H1 (cell line): ENCODE data around the gene RNF220. TPM values are rescaled to one million over a fixed set of nuclear protein-coding genes. Genes with fewer than 3 reads are reported as not detected.

Source experiments
- CTCF ChIA-PET: fragments of 300-600 bp; sonication (Branson Sonifier 250); formaldehyde crosslinking; loops from one replicate; lab custom pipeline; 2021; ENCODE audit not compliant: partially characterized antibody; lab: Charles Lee
- POLR2A ChIA-PET: fragments of 300-600 bp; sonication (Branson Sonifier 250); formaldehyde crosslinking; loops from one replicate; lab custom pipeline; 2021; ENCODE audit warnings: inconsistent platforms; ENCODE audit not compliant: partially characterized antibody; lab: Charles Lee
- DNase-seq, 2 experiments: peaks; one replicate each; pipeline versions ENCODE4 v3.0.0 to v3.0.0-alpha.2; 2010 to 2022; ENCODE audit warnings: low spot score in 2 of 2, low read depth in 1 of 2, mixed read lengths in 1 of 2
- FAIRE-seq: peaks from 2 replicates; lab custom pipeline; 2011; peaks lifted over from hg19 to GRCh38; lab: Jason Lieb, UNC
- H2AFZ ChIP-seq: 2 replicates; pipeline ENCODE4 v1.8.1; 2012; ENCODE audit warnings: low read length, inconsistent platforms
- H2AK5ac ChIP-seq: 2 replicates; pipeline ENCODE4 v1.6.1; 2013; ENCODE audit warnings: low read depth, low read length
- H2BK120ac ChIP-seq: replicated peaks from 2 replicates; pipeline ENCODE3; 2013; ENCODE audit warnings: low read depth, low read length, inconsistent platforms
- H2BK12ac ChIP-seq: 2 replicates; pipeline ENCODE4 v1.6.1; 2013; ENCODE audit warnings: low read depth, low read length
- H2BK15ac ChIP-seq: 2 replicates; pipeline ENCODE4 v1.6.1; 2013; ENCODE audit warnings: low read length
- H2BK20ac ChIP-seq: 2 replicates; pipeline ENCODE4 v1.6.1; 2013; ENCODE audit warnings: low read length
- H2BK5ac ChIP-seq: 2 replicates; pipeline ENCODE4 v1.6.1; 2013; ENCODE audit warnings: low read depth, low read length
- H3K14ac ChIP-seq: 2 replicates; pipeline ENCODE4 v1.6.1; 2013; ENCODE audit warnings: inconsistent platforms; ENCODE audit not compliant: insufficient read length
- H3K18ac ChIP-seq: 2 replicates; pipeline ENCODE4 v1.6.1; 2013; ENCODE audit warnings: low read length; ENCODE audit errors: extremely low read depth
- H3K23ac ChIP-seq: 2 replicates; pipeline ENCODE4 v1.6.1; 2013; ENCODE audit warnings: inconsistent platforms; ENCODE audit not compliant: insufficient read length
- H3K23me2 ChIP-seq: 2 replicates; pipeline ENCODE4 v1.6.1; 2013; ENCODE audit warnings: low read depth, low read length
- H3K27ac ChIP-seq: 2 replicates; pipeline ENCODE4 v1.6.1; 2011; ENCODE audit warnings: low read depth, low read length, inconsistent platforms
- H3K27me3 ChIP-seq, 4 experiments: replicated peaks in 1 of 4; 1 replicate in 1 of 4; 2 replicates in 3 of 4; pipeline versions ENCODE4 v1.6.1 to v1.8.1; 2011 to 2013; ENCODE audit warnings: low read length in 3 of 4, mild to moderate bottlenecking in 3 of 4, inconsistent platforms in 2 of 4, mixed read lengths in 2 of 4, moderate library complexity in 1 of 4; ENCODE audit not compliant: control insufficient read depth in 3 of 4, insufficient read depth in 3 of 4; ENCODE audit errors: extremely low read depth in 1 of 4
- H3K36me3 ChIP-seq, 4 experiments: 2 replicates each; pipeline versions ENCODE4 v1.6.1 to v1.8.1; 2011 to 2013; ENCODE audit warnings: mild to moderate bottlenecking in 4 of 4, low read length in 3 of 4, moderate library complexity in 2 of 4, control low read depth in 1 of 4, inconsistent platforms in 1 of 4; ENCODE audit not compliant: insufficient read depth in 4 of 4, control insufficient read depth in 2 of 4
- H3K4ac ChIP-seq: replicated peaks from 2 replicates; pipeline ENCODE3; 2013; ENCODE audit warnings: low read length, low read depth, mixed read lengths, inconsistent platforms; ENCODE audit not compliant: insufficient read length
- H3K4me1 ChIP-seq, 4 experiments: replicated peaks in 1 of 4; 1 replicate in 1 of 4; 2 replicates in 3 of 4; pipeline versions ENCODE4 v1.6.1 to v1.8.1; 2011 to 2013; ENCODE audit warnings: low read length in 3 of 4, inconsistent platforms in 2 of 4, mixed read lengths in 1 of 4; ENCODE audit not compliant: insufficient read depth in 4 of 4, control insufficient read depth in 3 of 4
- H3K4me2 ChIP-seq, 2 experiments: 2 replicates each; pipeline versions ENCODE4 v1.6.1 to v1.8.1; 2011 to 2013; ENCODE audit warnings: low read depth in 2 of 2, low read length in 2 of 2, control low read depth in 1 of 2, inconsistent platforms in 1 of 2, mild to moderate bottlenecking in 1 of 2; ENCODE audit not compliant: insufficient read depth in 1 of 2
- H3K4me3 ChIP-seq, 4 experiments: fragments of 200-600, 300-600 bp in 1 of 4; sonication (generic), shearing (Covaris generic), sonication (Bioruptor Twin) in 1 of 4; 2 replicates each; pipeline versions ENCODE4 v1.5.1 to v1.8.1; 2011 to 2016; ENCODE audit warnings: low read length in 4 of 4, low read depth in 3 of 4, control low read depth in 2 of 4, inconsistent platforms in 2 of 4, mild to moderate bottlenecking in 2 of 4, mixed read lengths in 1 of 4, moderate library complexity in 1 of 4; ENCODE audit not compliant: insufficient read depth in 2 of 4; ENCODE audit errors: extremely low read depth in 1 of 4
- H3K56ac ChIP-seq: replicated peaks from 2 replicates; pipeline ENCODE3; 2013; ENCODE audit warnings: low read depth, mild to moderate bottlenecking, mixed read lengths, low read length, inconsistent platforms; ENCODE audit not compliant: insufficient read length
- H3K79me1 ChIP-seq: 2 replicates; pipeline ENCODE4 v1.6.1; 2013; ENCODE audit warnings: low read depth, low read length, control low read depth
- H3K79me2 ChIP-seq, 2 experiments: 2 replicates each; pipeline versions ENCODE4 v1.6.1 to v1.8.1; 2012 to 2013; ENCODE audit warnings: low read length in 2 of 2, mild to moderate bottlenecking in 2 of 2, inconsistent platforms in 1 of 2; ENCODE audit not compliant: insufficient read depth in 2 of 2, control insufficient read depth in 1 of 2
- H3K9ac ChIP-seq, 4 experiments: replicated peaks in 1 of 4; 1 replicate in 1 of 4; 2 replicates in 3 of 4; pipeline versions ENCODE4 v1.6.1 to v1.8.1; 2011 to 2013; ENCODE audit warnings: low read depth in 3 of 4, low read length in 3 of 4, control low read depth in 2 of 4, mild to moderate bottlenecking in 2 of 4, moderate library complexity in 2 of 4, inconsistent platforms in 1 of 4; ENCODE audit errors: extremely low read depth in 1 of 4
- H3K9me3 ChIP-seq, 2 experiments: 2 replicates each; pipeline versions ENCODE4 v1.6.1 to v1.8.1; 2012 to 2013; ENCODE audit warnings: mild to moderate bottlenecking in 2 of 2, moderate library complexity in 2 of 2, control low read depth in 1 of 2, inconsistent platforms in 1 of 2, low read depth in 1 of 2, low read length in 1 of 2, mixed read lengths in 1 of 2; ENCODE audit not compliant: insufficient read depth in 2 of 2
- H4K20me1 ChIP-seq, 2 experiments: replicated peaks in 1 of 2; 2 replicates each; pipeline versions ENCODE3 to v1.8.1; 2011 to 2013; ENCODE audit warnings: inconsistent platforms in 2 of 2, low read length in 2 of 2, mild to moderate bottlenecking in 1 of 2; ENCODE audit not compliant: insufficient read depth in 2 of 2, control insufficient read depth in 1 of 2
- H4K5ac ChIP-seq: 2 replicates; pipeline ENCODE4 v1.6.1; 2013; ENCODE audit warnings: low read length, low read depth, mixed read lengths, inconsistent platforms; ENCODE audit not compliant: insufficient read length
- H4K8ac ChIP-seq: 2 replicates; pipeline ENCODE4 v1.8.0; 2013; ENCODE audit warnings: mild to moderate bottlenecking, moderate library complexity, low read length, inconsistent platforms; ENCODE audit not compliant: insufficient read depth; ENCODE audit errors: extremely low read depth
- H4K91ac ChIP-seq: replicated peaks from 2 replicates; pipeline ENCODE3; 2013; ENCODE audit warnings: low read length, mixed read lengths, inconsistent platforms; ENCODE audit not compliant: insufficient read length
- KDM5A ChIP-seq: fragments of 200-600 bp; IDR thresholded peaks from 2 replicates; pipeline ENCODE4 v1.7.1; 2012; ENCODE audit warnings: mild to moderate bottlenecking, low read length, inconsistent platforms, mixed read lengths
- PHF8 ChIP-seq: fragments of 200-600 bp; sonication (generic); conservative IDR thresholded peaks from 2 replicates; pipeline ENCODE4 v1.7.1; 2012; ENCODE audit warnings: low read depth, mild to moderate bottlenecking, inconsistent platforms, low read length, moderate library complexity
- SP1 ChIP-seq: IDR thresholded peaks from 2 replicates; pipeline ENCODE4 v1.6.1; 2011; ENCODE audit warnings: low read depth, low read length
- SP2 ChIP-seq: IDR thresholded peaks from 2 replicates; pipeline ENCODE4 v1.6.1; 2012; ENCODE audit warnings: mild to moderate bottlenecking, low read length, inconsistent platforms
- SRF ChIP-seq: IDR thresholded peaks from 2 replicates; pipeline ENCODE4 v1.6.1; 2011; ENCODE audit warnings: mild to moderate bottlenecking, low read depth, low read length, moderate library complexity
- WGBS, 2 experiments: shearing (Covaris generic) in 1 of 2; methylation state at CpG; one replicate each; pipeline versions ENCODE4 v1.1.6 to v1.1.7; 2013 to 2015; ENCODE audit warnings: low lambda C conversion rate in 2 of 2, mixed read lengths in 2 of 2, inconsistent platforms in 1 of 2, low coverage in 1 of 2, missing lambda C conversion rate in 1 of 2; ENCODE audit not compliant: insufficient replicate concordance in 2 of 2, insufficient coverage in 1 of 2, insufficient read length in 1 of 2; ENCODE audit errors: extremely low coverage in 1 of 2, missing lambda C conversion rate in 1 of 2; 5-methylcytosine and 5-hydroxymethylcytosine counted together
- polyA plus RNA-seq, 7 experiments: library from polyadenylated mRNA; depleted of rRNA in 3 of 7; stranded (reverse) in 5 of 7; unstranded in 2 of 7; fragments of >200 nt in 5 of 7; fragments of 200-250 nt in 2 of 7; gene quantifications; 1 replicate in 5 of 7; 2 replicates in 1 of 7; 4 replicates in 1 of 7; pipeline versions ENCODE4 v1.2.1 to v1.2.3, GENCODE V29; 2011 to 2013; ENCODE audit warnings: missing spikeins in 2 of 7, mixed read lengths in 2 of 7
- total RNA-seq: library from RNA; stranded (reverse); fragmentation: NEBNext Ultra II Directional; extraction: Animal tissue kit (Norgen Biotek cat#: 25700); gene quantifications from 2 replicates; pipeline ENCODE4 v1.2.1, GENCODE V29; 2021
- TF ChIP-seq, protein P1 (sequence below): IDR thresholded peaks from 2 replicates; pipeline ENCODE4 v1.6.1; 2012; ENCODE audit warnings: low read length, inconsistent platforms

RNF220 gene
- total and polyA plus RNA-seq, 2 of the 8 experiments (the other 6 are each of a cell fraction or from before 2014, with no cell fraction given), result 123 to 160 TPM

DNA sequence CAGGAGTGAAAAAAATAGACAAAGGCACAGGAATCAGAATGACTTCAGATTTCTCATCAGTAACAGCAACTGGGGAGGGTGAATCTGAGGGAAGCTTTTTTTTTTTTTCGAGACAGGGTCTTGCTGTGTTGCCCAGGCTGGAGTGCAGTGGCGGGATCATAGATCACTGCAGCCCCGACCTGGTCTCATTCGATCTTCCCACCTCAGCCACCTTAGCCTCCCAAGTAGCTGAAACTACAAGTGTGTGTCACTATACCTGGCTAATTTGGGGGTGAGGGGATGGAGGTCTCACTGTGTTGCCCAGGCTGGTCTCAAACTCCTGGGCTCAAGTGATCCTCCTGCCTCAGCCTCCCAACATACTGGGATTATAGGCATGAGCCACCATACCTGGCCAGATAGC, 280.2 kb downstream of the RNF220 start:
- H3K18ac ChIP-seq, result no peak overlapping the region
- H3K4me2 ChIP-seq, result no peak overlapping the region
- no peaks in the 10 kb centered on the region for H3K27me3 ChIP-seq
- H2BK15ac ChIP-seq, result no peak overlapping the region
- no peak overlapping the region for H4K91ac ChIP-seq
- no peak overlapping the region for H3K9ac ChIP-seq
- H2BK5ac ChIP-seq, result no peak overlapping the region
- H4K8ac ChIP-seq, result no peak overlapping the region
- H3K79me2 ChIP-seq, result no peaks in the 10 kb centered on the region
- no peak overlapping the region for H3K14ac ChIP-seq
- no peak overlapping the region for H4K5ac ChIP-seq
- H3K79me1 ChIP-seq, result no peaks in the 10 kb centered on the region
- no peak overlapping the region for H3K4ac ChIP-seq
- ChIA-PET POLR2A (interaction anchor here (0.6 kb wide), 2 partner anchors 18 to 24 kb away, joined by 3 read pairs; no protein-coding TSS in a partner anchor), CTCF (interaction anchor here (0.8 to 2.5 kb wide), 3 partner anchors 9 to 46 kb away, joined by 3 to 6 read pairs (median 5); no protein-coding TSS in a partner anchor)
- no peak overlapping the region for H3K27ac ChIP-seq
- no peak overlapping the region for H3K4me3 ChIP-seq
- FAIRE-seq, result no peak
- H2BK20ac ChIP-seq, result no peak overlapping the region
- H2AK5ac ChIP-seq, result no peak overlapping the region
- H3K9me3 ChIP-seq, result no peaks in the 10 kb centered on the region
- H2BK12ac ChIP-seq, result no peak overlapping the region
- 95% methylated on average over 4 of the region's 4 CpGs; no CpG with 5 or more reads in 1 of the 2 experiments for WGBS, 2 experiments
- no peaks in the 10 kb centered on the region for H3K23me2 ChIP-seq
- no peak overlapping the region for H3K23ac ChIP-seq
- H3K4me1 ChIP-seq, result peaks cover 1 to 17% (median 12%) of the 10 kb centered on the region in 4 experiments; a peak in 5 of 7 replicates
- H3K36me3 ChIP-seq, result no peaks in the 10 kb centered on the region
- no peaks in the 10 kb centered on the region for H4K20me1 ChIP-seq
- H3K56ac ChIP-seq, result no peak overlapping the region
- no peak overlapping the region for H2AFZ ChIP-seq
- no peak overlapping the region for H2BK120ac ChIP-seq
- DNase-seq, result no peak
- TF ChIP-seq SP1 (no peak), PHF8 (no peak), SRF (no peak), SP2 (no peak), KDM5A (no peak)
- TF ChIP-seq, protein P1, sequence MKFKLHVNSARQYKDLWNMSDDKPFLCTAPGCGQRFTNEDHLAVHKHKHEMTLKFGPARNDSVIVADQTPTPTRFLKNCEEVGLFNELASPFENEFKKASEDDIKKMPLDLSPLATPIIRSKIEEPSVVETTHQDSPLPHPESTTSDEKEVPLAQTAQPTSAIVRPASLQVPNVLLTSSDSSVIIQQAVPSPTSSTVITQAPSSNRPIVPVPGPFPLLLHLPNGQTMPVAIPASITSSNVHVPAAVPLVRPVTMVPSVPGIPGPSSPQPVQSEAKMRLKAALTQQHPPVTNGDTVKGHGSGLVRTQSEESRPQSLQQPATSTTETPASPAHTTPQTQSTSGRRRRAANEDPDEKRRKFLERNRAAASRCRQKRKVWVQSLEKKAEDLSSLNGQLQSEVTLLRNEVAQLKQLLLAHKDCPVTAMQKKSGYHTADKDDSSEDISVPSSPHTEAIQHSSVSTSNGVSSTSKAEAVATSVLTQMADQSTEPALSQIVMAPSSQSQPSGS, result no peak
